DMS53 treated with DMSO at 0.1 percent for 48 hours (cell line): Measurements from ENCODE around the gene LIX1L.

Source experiments
- DNase-seq: peaks from one replicate; lab custom pipeline; 2025; ENCODE audit not compliant: unreplicated experiment; lab: John Stamatoyannopoulos, UW

The LIX1L gene

DNA sequence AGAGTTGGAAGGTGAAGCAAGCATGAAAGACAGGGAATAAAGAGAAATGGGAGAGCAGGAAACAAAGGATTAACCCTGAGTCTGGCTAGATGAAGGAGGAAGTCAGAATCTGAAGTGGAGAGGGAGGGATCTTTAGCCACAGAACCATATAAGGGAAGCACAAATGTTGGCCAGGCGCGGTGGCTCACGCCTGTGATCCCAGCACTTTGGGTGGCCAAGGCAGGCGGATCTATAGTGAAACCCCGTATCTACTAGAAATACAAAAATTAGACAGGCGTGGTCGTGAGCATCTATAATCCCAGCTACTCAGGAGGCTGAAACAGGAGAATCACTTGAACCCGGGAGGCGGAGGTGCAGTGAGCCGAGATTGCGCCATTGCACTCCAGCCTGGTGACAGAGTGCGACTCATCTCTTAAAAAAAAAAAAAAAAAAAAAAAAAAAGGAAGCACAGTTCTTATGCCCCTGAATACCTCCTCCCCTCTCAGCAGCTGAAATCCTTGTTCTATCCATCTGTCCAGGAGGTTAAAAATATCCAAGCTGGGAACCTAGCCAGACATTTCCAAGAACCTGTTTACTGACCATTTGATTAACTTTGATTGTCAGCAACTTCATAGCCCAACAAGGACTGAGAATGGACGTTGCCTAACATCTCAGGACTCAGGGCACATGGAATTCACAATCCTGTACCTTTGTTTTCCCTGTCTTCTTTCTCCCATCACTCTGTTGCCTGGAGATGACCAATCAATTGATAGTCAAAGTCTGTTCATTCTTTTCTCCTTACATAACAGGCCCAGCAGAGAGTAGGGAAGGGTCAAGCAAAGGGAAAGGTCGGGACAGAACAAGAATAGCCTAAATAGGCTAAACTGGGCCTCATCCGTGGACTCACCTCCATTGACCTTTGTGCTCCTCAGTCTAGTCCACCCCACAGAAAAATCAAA, 28.0 kb upstream of the LIX1L start:
- DNase-seq = peak; percentile 90

DNA sequence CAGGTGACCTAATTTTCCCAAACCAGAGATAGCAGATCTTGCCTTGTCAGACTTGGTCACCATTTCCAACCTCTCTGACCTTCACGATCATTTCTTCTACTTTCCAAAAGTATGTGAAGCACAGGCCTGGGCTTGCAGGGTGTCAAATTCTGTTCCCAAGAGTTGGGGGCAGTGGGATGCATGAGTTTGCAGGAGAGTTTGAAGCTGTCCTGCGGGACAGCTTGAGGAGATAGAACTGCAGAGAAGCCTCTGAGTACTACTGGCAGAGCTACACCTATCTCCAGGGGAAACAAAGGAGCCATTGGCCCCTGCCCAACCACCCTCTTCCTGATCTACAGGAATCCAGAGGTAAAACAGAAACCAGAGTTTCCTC, 27.3 kb upstream of the LIX1L start:
- DNase-seq = no peak

DNA sequence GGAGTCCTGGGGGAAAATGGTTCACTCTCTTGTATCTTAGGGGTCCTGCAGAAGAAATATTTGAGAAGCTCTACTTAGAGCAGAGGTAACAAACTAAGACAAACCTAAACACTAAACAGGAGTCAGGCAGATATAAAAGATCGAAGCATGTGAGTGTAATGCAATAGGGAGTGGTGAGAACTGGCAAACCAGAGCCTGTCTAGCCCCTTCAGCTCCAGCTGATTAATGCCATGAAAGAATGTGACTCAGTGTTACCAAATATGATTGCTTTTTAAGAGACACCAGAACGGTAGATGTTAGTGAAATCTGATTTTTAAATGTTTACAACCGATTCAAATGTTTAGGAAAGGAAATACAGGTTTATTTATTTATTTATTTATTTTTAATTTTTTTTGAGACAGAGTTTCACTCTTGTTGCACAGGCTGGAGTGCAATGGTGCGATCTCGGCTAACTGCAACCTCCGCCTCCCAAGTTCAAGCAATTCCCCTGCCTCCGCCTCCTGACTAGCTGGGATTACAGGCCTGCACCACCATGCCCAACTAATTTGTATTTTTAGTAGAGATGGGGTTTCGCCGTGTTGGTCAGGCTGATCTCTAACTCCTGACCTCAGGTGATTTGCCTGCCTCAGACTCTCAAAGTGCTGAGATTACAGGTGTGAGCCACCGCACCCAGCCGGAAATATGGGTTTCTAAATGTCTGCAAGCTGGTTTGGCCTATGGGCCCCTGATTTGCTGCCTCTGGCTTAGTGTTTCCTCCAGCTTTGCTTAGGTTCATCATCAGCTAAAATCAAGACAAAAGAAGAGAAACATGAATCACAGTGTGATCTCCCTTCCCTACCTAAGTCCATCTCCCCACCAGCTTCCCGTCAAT, 26.4 kb upstream of the LIX1L start:
- no peak for DNase-seq

DNA sequence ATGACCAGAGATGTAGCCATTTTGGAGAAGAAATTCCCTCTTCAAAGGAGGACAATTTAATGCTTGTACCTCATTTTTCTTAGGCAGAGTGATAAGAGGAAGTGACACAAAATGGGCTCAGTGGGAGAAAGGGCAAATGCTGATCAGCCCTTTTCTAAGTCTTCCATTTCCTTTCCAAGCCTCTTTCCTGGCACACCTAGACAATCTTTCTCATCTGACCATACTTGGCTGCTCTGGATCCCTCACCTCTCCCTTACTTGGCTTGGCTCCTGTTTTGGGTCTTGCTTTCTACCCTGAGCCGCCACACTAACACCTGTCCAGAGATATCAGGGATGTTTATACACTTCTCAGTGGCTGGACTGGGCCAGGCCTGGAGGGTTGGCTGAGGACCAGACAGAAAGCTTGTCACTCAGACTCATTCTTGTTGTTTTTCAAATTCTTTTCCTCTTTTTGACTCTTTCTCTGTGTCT, 25.4 kb upstream of the LIX1L start:
- no peak for DNase-seq

DNA sequence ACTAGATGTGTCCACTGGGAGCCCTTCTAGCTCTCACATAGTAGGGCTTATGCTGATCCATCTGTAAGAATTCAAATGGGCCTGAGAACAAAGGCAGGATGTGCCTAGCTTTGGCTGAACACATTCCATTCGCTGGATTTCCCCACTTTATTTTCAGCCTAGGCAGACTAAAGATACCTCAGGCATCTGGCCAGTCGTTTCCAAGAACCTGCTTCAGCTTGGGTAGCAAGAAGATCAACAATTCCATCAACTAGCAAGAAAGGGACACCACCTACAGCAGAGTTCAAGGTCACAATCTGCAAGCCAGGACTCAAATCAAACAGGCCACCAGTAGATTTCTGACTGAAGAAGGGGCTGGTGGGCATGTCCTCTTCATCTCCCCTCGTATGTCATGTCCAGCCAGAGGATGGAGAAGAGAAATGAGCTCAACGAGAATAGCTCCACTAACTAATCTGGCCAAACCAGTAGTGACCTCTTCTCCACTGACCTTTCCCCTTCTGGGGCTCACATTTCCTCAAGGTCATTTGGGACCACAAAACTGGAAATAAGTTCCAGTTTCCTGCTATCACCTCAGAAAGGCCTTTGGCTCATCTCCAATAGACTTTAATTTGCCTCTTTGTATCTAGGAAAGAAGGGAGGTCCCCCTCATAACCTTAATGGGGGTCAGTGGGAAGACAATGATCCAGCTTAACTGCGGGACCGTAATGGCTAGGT, 24.4 kb upstream of the LIX1L start:
- no peak for DNase-seq

DNA sequence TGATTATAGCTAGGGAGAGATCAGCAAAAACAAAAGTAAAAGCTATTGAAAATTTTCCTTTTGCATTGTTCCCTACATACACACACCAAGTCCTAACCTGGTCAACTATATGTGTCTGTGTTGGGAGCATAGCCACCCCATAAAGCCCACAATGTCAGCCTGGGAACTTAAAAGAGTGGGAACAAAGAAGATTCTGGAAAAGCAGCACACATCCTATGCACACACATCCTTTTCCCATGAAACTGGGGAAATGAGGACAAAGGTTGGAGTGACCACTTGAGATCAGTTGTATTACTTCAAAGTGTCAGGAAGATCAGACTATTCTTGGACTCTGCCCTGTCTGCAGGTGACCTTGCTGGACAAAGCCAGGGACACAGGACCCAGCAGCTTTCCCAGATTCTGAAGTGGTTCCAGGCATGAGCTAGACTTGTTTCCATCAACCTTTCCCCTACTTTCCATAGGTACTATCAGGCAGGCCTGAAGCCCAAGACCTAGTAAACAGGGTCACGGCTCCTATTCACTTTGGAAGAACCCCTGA, 22.7 kb upstream of the LIX1L start:
- no peak for DNase-seq

DNA sequence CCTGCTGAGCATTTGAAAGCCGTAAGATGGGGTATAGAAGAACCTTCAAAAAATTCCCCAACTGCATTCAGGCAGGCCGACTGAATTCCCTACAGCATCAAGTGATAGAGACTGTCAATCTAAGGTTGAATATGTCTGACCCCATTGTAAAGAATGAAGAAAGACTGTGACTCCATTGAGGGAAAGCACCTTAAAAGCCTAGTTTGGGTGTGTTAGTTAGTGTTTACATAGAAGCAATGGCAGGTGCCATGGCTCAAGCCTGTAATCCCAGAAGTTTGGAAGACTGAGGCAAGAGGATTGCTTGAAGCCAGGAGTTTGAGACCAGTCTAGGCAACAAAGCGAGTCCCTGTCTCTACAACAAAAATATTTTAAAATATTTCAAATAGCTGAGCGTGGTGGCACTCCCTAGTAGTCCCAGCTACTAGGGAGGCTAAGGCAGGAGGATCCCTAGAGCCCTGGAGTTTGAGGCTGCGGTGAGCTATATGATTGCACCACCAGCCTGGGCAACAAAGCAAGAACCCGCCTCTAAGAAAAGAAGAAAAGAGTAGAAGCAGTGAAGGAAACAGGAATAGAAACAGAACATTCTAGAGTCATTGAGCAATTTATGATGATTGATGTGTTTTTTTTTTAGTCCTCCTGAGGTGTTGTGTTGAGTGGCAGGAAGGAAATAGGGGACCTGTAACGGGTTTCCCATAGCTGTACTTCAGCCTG, 22.1 kb upstream of the LIX1L start:
- no peak for DNase-seq

DNA sequence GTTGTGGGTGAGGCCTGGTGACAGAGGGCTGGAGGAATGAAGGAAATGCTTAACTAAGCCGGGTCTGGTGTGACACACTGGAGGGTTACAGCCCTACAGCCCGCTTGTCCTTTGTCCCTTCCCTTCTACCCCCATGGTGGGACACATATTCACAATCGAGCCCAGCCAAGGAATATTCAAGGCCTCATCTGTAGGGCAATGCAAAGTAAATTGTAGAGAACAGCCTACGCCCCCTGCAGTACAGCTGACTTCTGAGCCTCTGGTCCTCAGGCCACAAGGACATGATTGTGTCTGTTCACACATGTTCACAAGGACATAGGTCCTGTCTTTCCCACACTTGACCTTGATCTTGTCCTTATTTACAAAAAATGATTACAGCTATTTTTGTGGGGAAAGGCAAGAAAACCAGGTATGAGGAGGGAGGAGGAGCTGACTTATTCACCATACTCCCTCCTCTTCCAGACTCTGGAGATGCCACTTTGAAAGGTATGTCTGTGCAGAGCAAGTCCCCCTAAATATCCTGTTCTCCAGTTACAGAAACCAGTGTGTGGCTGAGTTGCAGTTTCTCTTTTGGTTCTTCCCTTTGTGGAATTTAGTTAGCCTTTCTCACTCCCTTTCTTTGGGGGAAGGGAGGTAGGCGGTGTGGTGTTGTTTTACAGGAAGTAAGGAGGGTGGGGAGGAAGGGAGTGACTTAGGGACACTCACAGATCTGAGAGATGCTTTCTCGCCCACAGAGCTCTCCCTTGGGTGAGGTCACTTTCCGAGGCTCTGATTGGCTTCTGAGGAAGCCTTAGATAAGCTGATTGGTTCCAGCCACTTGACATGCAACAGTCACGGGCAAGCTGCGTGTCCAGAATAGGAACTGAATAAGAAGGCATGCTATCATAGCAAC, 21.3 kb upstream of the LIX1L start:
- DNase-seq = peak; percentile 98

DNA sequence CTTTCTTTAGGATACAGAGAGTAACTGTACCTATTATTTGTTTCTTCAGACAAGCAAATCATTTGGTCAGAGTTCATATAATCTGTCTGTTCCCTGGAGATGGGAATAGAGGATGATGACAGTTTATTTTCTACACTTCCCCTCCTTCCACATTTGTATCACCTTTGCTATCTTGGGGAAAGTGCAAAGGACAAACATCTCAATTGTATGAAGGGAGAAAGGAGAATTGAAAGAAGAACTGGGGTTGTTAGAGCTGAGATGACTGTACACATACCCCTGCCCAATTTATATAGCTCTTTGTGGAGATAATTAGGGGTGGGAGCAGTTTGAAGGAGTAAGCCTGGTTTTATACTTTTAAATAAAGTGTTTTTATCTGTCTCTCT, 20.6 kb upstream of the LIX1L start:
- DNase-seq = no peak

DNA sequence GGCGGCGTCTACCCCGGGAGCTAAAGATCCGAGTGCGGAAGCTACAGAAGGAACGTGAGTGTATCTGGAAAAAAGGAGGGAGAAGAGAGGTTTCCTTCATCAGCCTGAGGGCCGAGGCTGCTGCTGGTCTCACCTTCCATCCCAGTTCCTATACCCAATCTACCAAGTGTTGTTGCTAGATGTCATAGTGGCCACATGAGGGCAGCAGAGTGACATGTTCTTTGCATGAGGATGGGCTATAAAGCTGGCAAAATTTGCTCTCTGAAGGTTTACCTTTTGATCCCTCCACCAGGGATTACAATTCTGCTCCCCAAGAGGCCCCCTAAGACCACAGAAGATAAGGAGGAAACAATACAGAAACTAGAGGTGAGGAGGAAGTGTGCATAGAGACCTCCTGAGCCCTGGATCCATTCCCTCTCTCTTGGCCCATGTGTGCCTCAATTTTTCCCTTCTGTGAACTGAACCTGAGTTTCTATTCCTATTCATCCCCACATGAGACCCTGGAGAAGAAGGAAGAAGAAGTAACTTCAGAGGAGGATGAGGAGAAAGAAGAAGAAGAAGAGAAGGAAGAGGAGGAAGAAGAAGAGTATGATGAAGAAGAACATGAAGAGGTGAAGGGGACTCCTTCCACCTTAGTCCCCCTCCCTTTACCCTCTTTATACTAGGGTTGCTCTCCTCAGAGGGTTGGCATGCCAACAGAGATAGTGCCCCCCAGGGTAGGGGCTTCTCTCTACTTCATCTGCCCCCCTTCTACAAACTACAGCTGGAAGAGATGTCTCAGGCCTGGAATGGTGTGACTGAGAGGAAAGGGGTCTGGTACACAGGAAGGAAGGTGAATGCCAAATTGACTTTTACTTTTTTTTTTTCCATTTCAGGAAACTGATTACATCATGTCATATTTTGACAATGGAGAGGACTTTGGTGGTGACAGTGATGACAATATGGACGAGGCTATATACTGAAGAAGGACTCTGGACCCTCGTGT, 20.0 kb upstream of the LIX1L start:
- DNase-seq = peak; percentile 88

DNA sequence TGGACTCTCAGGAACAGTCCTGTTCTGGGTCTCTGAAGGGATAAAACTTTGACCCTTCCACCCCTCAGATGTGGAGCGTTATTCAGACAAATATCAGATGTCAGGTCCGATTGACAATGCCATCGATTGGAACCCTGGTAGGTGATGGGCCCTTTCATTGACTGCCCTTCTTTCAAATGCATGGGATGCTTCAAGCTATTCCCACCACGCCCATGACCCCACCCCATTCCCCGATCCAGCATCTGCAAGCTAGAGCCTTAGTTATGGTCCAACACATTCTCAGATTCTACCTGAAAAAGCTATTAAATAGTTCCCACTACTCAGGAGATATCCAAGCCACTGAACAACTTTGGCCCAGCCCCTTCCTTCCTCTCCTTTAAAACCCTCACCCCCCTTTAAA, 19.2 kb upstream of the LIX1L start:
- DNase-seq = no peak

DNA sequence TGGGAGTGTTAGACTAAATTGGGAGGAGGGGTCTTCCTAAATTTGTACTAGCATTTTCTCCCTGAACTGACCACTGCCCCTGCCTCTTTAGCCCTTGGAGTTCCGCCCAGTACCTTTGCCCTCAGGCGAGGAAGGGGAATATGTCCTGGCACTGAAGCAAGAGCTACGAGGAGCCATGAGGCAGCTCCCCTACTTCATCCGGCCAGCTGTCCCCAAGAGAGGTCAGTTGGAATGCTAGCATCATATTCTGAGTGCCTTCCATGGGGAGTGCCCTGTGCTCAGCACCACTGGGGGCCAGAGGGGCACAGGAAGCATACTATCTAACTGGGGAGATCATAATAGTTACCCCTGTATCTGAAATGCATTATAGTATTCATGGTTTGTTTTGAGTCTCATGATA, 17.4 kb upstream of the LIX1L start:
- no peak for DNase-seq

DNA sequence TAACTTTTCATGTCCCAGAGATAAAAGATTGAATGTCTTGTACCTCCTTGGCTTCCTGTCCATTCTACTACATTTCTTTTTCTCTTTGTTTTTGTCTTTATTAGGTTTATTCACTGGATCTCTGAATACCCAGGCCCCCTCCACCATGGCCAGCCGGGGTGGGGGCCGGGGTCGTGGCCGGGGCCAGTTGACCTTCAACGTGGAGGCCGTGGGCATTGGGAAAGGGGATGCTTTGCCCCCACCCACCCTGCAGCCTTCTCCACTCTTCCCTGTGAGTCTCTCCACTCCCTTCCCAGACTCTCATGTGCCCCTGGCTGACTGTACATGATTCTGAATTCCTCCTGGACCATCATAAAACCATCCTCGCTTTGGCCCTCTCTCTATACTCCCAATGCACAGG, 16.9 kb upstream of the LIX1L start:
- no peak for DNase-seq

DNA sequence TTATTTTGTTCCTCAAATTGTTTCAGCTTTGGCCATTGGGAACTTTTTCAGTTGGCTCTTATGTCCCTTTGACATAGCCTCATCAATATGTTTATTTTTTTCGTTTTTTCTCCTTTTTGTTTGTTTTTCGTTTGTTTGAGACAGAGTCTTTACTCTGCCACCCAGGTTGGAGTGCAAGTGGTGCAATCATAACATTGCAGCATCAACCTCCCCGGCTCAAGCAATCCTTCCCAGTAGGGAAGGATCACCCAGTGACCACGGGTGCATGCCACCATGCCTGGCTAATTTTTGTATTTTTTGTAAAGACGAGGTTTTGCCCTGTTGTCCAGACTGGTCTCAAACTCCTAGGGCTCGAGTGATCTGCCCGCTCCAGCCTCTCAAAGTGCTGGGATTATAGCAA, 14.8 kb upstream of the LIX1L start:
- no peak for DNase-seq

DNA sequence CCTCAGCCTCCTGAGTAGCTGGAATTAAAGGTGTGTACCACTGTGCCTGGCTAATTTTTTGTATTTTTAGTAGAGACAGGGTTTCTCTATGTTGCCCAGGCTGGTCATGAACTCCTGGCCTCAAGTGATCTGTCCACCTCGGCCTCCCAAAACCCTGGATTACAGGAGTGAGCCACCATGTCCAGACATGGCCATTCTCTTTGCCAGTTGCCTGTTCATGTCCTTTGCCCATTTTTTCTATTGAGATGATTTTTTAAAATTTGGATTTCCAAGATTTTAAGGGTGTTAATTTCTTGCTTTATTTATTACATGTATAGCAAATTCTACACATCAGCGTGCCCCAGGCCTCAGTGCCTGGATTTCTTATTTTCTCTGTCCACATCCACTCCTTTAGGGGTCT, 9.5 kb upstream of the LIX1L start:
- DNase-seq = no peak

DNA sequence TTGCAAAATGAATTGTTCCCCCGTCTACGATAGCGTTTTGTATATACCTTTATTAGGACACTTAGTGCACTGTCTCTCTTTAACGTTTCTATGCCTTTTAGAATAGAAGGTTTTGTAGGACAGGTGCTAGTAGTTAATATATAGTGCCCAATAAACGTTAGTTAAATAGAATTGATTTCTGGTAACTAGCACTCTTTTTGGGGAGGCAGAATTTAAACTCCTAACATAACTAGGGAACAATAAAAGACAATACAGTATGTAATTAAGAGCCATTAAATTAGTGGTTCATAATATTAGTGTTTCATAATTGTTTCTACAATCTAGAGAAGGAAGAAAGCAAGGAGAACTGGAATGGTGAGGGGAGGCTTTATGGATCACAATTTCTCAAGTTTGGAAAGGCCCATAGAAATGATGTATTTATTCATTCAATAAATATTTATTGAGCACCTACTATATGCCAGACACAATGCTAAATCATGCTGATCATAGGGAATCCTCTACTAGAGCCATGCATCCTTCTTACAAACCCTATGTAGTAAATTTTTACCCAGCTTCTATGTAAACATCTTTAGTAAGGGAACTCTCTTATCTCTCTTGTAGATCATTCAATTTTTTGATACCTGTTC, 7.4 kb upstream of the LIX1L start:
- DNase-seq = no peak

DNA sequence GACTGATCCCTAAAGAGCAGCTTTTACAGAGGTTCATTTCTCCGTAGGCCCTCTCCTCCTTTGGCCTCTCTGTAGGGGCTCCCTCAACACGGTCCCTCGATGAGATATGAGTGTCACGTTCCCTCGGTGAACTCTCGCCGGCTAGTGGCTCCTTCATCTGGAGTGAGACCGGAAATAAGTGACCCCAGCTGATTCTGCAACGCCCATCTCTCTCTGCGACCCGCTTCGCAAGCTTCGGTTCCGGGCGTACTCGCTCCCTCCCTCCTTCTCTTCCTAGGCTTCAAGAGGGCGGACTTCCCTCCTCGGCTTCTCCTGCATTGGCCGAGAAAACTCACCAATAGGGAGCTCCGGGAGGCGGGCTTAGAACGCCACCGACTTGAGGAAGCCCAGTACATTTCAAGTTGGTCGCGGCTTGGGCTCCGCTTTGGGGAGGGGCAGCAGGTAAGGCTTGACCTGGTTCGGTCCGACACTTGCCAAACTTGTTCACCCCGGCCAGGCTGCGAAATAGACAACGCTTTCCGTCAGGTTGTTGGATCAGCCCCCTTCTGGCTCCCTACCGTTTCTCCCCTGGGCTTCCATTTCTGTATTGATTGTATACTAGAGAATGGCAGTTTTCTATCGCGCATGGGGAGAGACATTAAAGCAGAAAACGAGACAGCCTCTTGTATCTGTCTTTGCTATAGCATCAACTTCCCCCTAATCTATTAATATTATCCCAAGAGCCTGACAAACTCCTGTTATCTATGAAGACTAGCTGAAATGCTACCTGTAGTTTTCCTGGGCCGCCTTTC, 6.7 kb upstream of the LIX1L start, which contains the start of the genes ANKRD34A and POLR3GL:
ANKRD34A (minus strand) TSS at position 248 of the 791 bp plus-strand sequence. CDS start 2,816 bp downstream, outside the sequence.
POLR3GL (plus strand) TSS at position 363 of the 791 bp plus-strand sequence. CDS start 10,176 bp downstream, outside the sequence.
- peak; percentile 92 for DNase-seq
